GM23338 (cell line): ENCODE results near the gene APH1B.

Source experiments
- CREB1 ChIP-seq: fragments of 250-450 bp; sonication (Bioruptor Pico); IDR thresholded peaks from 2 replicates; pipeline ENCODE4 v1.5.0; 2020; ENCODE audit warnings: low read depth, mild to moderate bottlenecking, moderate library complexity
- CTCF ChIP-seq, 2 experiments: fragments of 200-600 bp in 1 of 2; sonication (generic) in 1 of 2; conservative IDR thresholded peaks; 2 replicates each; pipeline versions ENCODE4 v1.5.1 to v1.6.1; 2016 to 2017; ENCODE audit warnings: antibody characterized with exemption in 2 of 2, low read depth in 2 of 2, mild to moderate bottlenecking in 2 of 2, moderate library complexity in 1 of 2
- ETS1 ChIP-seq: IDR thresholded peaks from 2 replicates; pipeline ENCODE4 v1.6.1; 2016; ENCODE audit warnings: antibody characterized with exemption
- EZH2 ChIP-seq: fragments of 200-600 bp; sonication (generic); IDR thresholded peaks from one replicate; pipeline ENCODE4 v1.8.0; 2017; ENCODE audit warnings: antibody characterized with exemption, mild to moderate bottlenecking, low read depth; ENCODE audit not compliant: unreplicated experiment
- EZH2phosphoT487 ChIP-seq: fragments of 200-600 bp; sonication (generic); IDR thresholded peaks from one replicate; pipeline ENCODE4 v1.8.1; 2018; ENCODE audit warnings: antibody characterized with exemption; ENCODE audit not compliant: unreplicated experiment
- JUNB ChIP-seq: IDR thresholded peaks from one replicate; pipeline ENCODE4 v1.6.1; 2016; ENCODE audit warnings: antibody characterized with exemption; ENCODE audit not compliant: unreplicated experiment
- POLR2AphosphoS5 ChIP-seq: IDR thresholded peaks from 2 replicates; pipeline ENCODE4 v1.6.1; 2016; ENCODE audit warnings: antibody characterized with exemption, low read depth
- STAT1 ChIP-seq: IDR thresholded peaks from one replicate; pipeline ENCODE4 v1.6.1; 2016; ENCODE audit warnings: antibody characterized with exemption; ENCODE audit not compliant: unreplicated experiment
- ZNF462 ChIP-seq: fragments of 250-450 bp; sonication (Bioruptor Pico); IDR thresholded peaks from 2 replicates; pipeline ENCODE4 v1.5.0; 2020; ENCODE audit warnings: mild to moderate bottlenecking, moderate library complexity
- TF ChIP-seq, protein P1 (sequence below): IDR thresholded peaks from one replicate; pipeline ENCODE4 v1.6.1; 2018; ENCODE audit warnings: antibody characterized with exemption; ENCODE audit not compliant: unreplicated experiment

GRCh38 chr15:63277038-63277892 lies at the start of gene APH1B:
- TF ChIP-seq CTCF (conservative IDR thresholded peaks at IDR 0.05; ENCODE audit: low read depth in 2 of 2) (no peak), EZH2 (no peak), POLR2AphosphoS5 (peak; percentile 60), JUNB (no peak), EZH2phosphoT487 (no peak), CREB1 (CRISPR knock-in tag) (peak; percentile 22; the same call in 1 of the 2 replicates), ETS1 (0 out of 2 replicates have a peak, but pooled peaks have one; percentile 24), STAT1 (no peak), ZNF462 (no peak)
- TF ChIP-seq, protein P1, sequence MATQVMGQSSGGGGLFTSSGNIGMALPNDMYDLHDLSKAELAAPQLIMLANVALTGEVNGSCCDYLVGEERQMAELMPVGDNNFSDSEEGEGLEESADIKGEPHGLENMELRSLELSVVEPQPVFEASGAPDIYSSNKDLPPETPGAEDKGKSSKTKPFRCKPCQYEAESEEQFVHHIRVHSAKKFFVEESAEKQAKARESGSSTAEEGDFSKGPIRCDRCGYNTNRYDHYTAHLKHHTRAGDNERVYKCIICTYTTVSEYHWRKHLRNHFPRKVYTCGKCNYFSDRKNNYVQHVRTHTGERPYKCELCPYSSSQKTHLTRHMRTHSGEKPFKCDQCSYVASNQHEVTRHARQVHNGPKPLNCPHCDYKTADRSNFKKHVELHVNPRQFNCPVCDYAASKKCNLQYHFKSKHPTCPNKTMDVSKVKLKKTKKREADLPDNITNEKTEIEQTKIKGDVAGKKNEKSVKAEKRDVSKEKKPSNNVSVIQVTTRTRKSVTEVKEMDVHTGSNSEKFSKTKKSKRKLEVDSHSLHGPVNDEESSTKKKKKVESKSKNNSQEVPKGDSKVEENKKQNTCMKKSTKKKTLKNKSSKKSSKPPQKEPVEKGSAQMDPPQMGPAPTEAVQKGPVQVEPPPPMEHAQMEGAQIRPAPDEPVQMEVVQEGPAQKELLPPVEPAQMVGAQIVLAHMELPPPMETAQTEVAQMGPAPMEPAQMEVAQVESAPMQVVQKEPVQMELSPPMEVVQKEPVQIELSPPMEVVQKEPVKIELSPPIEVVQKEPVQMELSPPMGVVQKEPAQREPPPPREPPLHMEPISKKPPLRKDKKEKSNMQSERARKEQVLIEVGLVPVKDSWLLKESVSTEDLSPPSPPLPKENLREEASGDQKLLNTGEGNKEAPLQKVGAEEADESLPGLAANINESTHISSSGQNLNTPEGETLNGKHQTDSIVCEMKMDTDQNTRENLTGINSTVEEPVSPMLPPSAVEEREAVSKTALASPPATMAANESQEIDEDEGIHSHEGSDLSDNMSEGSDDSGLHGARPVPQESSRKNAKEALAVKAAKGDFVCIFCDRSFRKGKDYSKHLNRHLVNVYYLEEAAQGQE, result no peak
